PC-9 (cell line): Measurements from ENCODE around the gene GNAQ. TPM values are rescaled to one million over a fixed set of nuclear protein-coding genes. Genes with fewer than 3 reads are reported as not detected.

Experiments used
- BruUV-seq: library from RNA; stranded (reverse); fragments of 400-500 nt; replicated peaks from 2 replicates; lab custom pipeline; 2021; lab: Mats Ljungman, UMichigan
- CTCF ChIA-PET: fragments of 300-600 bp; sonication (Branson Sonifier 250); formaldehyde crosslinking; loops from one replicate; lab custom pipeline; 2022; ENCODE audit warnings: antibody characterized with exemption; lab: Charles Lee
- POLR2A ChIA-PET: fragments of 300-600 bp; sonication (Branson Sonifier 250); formaldehyde crosslinking; loops from one replicate; lab custom pipeline; 2022; ENCODE audit warnings: antibody characterized with exemption; ENCODE audit not compliant: unreplicated experiment; lab: Charles Lee
- DNase-seq, 2 experiments: peaks; one replicate each; pipeline versions ENCODE4 v3.0.0 to v3.0.0-alpha.2; 2015 to 2022; ENCODE audit warnings: mixed read lengths in 1 of 2
- H2AFZ ChIP-seq: fragments of 200-600 bp; sonication (generic); 2 replicates; pipeline ENCODE4 v1.8.1; 2017; ENCODE audit warnings: antibody characterized with exemption
- H3F3A ChIP-seq: fragments of 200-600 bp; sonication (generic); 2 replicates; pipeline ENCODE4 v1.8.1; 2017; ENCODE audit warnings: antibody characterized with exemption, mild to moderate bottlenecking, low read depth; ENCODE audit not compliant: insufficient read depth
- H3K27ac ChIP-seq: fragments of 200-600 bp; sonication (generic); 2 replicates; pipeline ENCODE4 v1.6.1; 2016; ENCODE audit warnings: mixed run types
- H3K27me3 ChIP-seq: fragments of 200-600 bp; sonication (generic); 2 replicates; pipeline ENCODE4 v1.6.1; 2016; ENCODE audit warnings: low read depth, mixed run types; ENCODE audit not compliant: insufficient read depth
- H3K36me3 ChIP-seq: fragments of 200-600 bp; sonication (generic); 2 replicates; pipeline ENCODE4 v1.6.1; 2016; ENCODE audit warnings: low read depth, mixed run types
- H3K4me1 ChIP-seq: fragments of 200-600 bp; sonication (generic); replicated peaks from 2 replicates; pipeline ENCODE4 v1.6.1; 2016; ENCODE audit warnings: mixed run types; ENCODE audit not compliant: insufficient read depth
- H3K4me2 ChIP-seq: fragments of 200-600 bp; sonication (generic); 2 replicates; pipeline ENCODE4 v1.6.1; 2017; ENCODE audit warnings: mixed run types
- H3K4me3 ChIP-seq: fragments of 200-600 bp; sonication (generic); 2 replicates; pipeline ENCODE4 v1.6.1; 2016; ENCODE audit warnings: mixed run types
- H3K79me2 ChIP-seq: fragments of 200-600 bp; sonication (generic); 2 replicates; pipeline ENCODE4 v1.6.1; 2017; ENCODE audit warnings: low read depth, mixed run types
- H3K9me2 ChIP-seq: fragments of 200-600 bp; sonication (generic); 2 replicates; pipeline ENCODE4 v1.8.1; 2017; ENCODE audit warnings: mild to moderate bottlenecking; ENCODE audit not compliant: insufficient read depth
- H3K9me3 ChIP-seq: fragments of 200-600 bp; sonication (generic); 2 replicates; pipeline ENCODE4 v1.8.1; 2016; ENCODE audit warnings: low read depth; ENCODE audit not compliant: insufficient read depth
- H4K20me1 ChIP-seq: fragments of 200-600 bp; sonication (generic); 2 replicates; pipeline ENCODE4 v1.8.1; 2017; ENCODE audit not compliant: insufficient read depth
- CTCF ChIP-seq: fragments of 200-600 bp; sonication (generic); conservative IDR thresholded peaks from 2 replicates; pipeline ENCODE4 v1.6.1; 2017; ENCODE audit warnings: mixed run types, antibody characterized with exemption, mild to moderate bottlenecking, moderate library complexity
- EZH2 ChIP-seq: fragments of 200-600 bp; sonication (generic); IDR thresholded peaks from 2 replicates; pipeline ENCODE4 v1.8.0; 2017; ENCODE audit warnings: antibody characterized with exemption, low read depth
- intact Hi-C: fragments of 100-400 bp; cut with micrococcal nuclease; formaldehyde crosslinking; loops from one replicate; pipeline ENCODE4 v1.10.0; 2022; ENCODE audit not compliant: unreplicated experiment
- total RNA-seq: library from RNA; stranded (reverse); gene quantifications from 2 replicates; pipeline ENCODE4 v1.2.3, GENCODE V29; 2021

The GNAQ gene
- total RNA-seq, 1 experiment from 2014 or later = 51.6 TPM

GRCh38 chr9:77770340-77770739 lies 261.3 kb downstream of the GNAQ start:
- Histone ChIP-seq H3K4me1 (no peaks in the 10 kb centered on the region), H3K4me3 (no peak overlapping the region), H3K4me2 (no peak overlapping the region), H3K9me2 (no peaks in the 10 kb centered on the region), H3F3A (no peaks in the 10 kb centered on the region), H3K36me3 (no peaks in the 10 kb centered on the region), H3K79me2 (no peaks in the 10 kb centered on the region), H3K27me3 (no peaks in the 10 kb centered on the region), H3K9me3 (no peaks in the 10 kb centered on the region), H3K27ac (no peak overlapping the region), H4K20me1 (no peaks in the 10 kb centered on the region), H2AFZ (no peak overlapping the region)
- ChIA-PET POLR2A (no interaction called here), CTCF (no interaction called here)
- TF ChIP-seq CTCF (no peak), EZH2 (no peak)
- no TSS peak for BruUV-seq
- intact Hi-C loops = no loop called here
- DNase-seq = no peak

DNA sequence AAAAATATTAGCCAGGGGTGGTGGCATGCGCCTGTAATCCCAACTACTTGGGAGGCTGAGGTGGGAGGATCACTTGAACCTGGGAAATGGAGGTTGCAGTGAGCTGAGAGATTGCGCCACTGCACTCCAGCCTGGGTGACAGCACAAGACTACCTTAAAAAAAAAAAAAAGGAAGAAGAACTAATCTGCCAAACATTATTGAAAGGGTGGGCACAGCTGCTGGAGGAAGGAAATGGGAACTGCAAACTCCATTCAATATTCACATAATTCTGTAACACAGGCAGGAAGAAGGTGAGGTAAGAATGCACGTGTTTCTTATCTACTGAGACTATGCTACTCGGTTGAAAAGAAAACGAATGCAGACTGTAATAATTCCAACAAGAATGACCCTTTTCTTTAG lies 262.4 kb downstream of the GNAQ start:
- H3K36me3 ChIP-seq = no peaks in the 10 kb centered on the region
- no peaks in the 10 kb centered on the region for H3K79me2 ChIP-seq
- no peaks in the 10 kb centered on the region for H3K9me3 ChIP-seq
- intact Hi-C loops = no loop called here
- H2AFZ ChIP-seq = no peak overlapping the region
- BruUV-seq = no TSS peak
- no peaks in the 10 kb centered on the region for H4K20me1 ChIP-seq
- H3F3A ChIP-seq = no peaks in the 10 kb centered on the region; the same call in 1 of the 2 replicates
- no peak overlapping the region for H3K27ac ChIP-seq
- H3K4me3 ChIP-seq = no peak overlapping the region
- H3K27me3 ChIP-seq = no peaks in the 10 kb centered on the region
- TF ChIP-seq CTCF = no peak
- no peak overlapping the region for H3K4me2 ChIP-seq
- no peaks in the 10 kb centered on the region for H3K4me1 ChIP-seq
- POLR2A ChIA-PET = no interaction called here
- DNase-seq = no peak
- H3K9me2 ChIP-seq = no peaks in the 10 kb centered on the region
- CTCF ChIA-PET = no interaction called here

GRCh38 chr9:77766587-77766986 lies 265.0 kb downstream of the GNAQ start:
- no peaks in the 10 kb centered on the region for H3K4me1 ChIP-seq
- intact Hi-C loops = no loop called here
- POLR2A ChIA-PET = no interaction called here

More at GRCh38 chr9:77766587-77766986, 265.0 kb downstream of the GNAQ start:
- Histone ChIP-seq H3K79me2 (no peaks in the 10 kb centered on the region), H3K36me3 (no peaks in the 10 kb centered on the region), H3F3A (no peaks in the 10 kb centered on the region; the same call in 1 of the 2 replicates), H3K9me3 (no peaks in the 10 kb centered on the region), H4K20me1 (no peaks in the 10 kb centered on the region), H3K4me3 (no peak overlapping the region), H3K27ac (no peak overlapping the region), H2AFZ (no peak overlapping the region), H3K9me2 (no peaks in the 10 kb centered on the region), H3K4me2 (no peak overlapping the region), H3K27me3 (no peaks in the 10 kb centered on the region)
- no peak for DNase-seq
- no TSS peak for BruUV-seq
- no peak for TF ChIP-seq EZH2
- TF ChIP-seq CTCF = no peak
- CTCF ChIA-PET = interaction anchor here (0.6 kb wide), 1 partner anchor 109 kb away, joined by 3 read pairs; no protein-coding TSS in a partner anchor
